ENCODE measurements around the gene B4GALT4.

B4GALT4 gene

GRCh38 chr3:119221779-119222320 is 18.8 kb downstream of the B4GALT4 start:
- no peak overlapping the region for H3K4me3 ChIP-seq (ENCODE audit: low read depth, low read length)
- DNase-seq (ENCODE audit: low read depth), result no peak
- no peak for TF ChIP-seq CTCF (IDR thresholded peaks at IDR 0.05; ENCODE audit: low read depth, low read length, missing control alignments)
- in situ Hi-C loops (cut with HindIII; ENCODE audit: low sequenced_read_pairs), result no loop called here

- in situ Hi-C loops (cut with HindIII; ENCODE audit: low sequenced_read_pairs), result no loop called here
- DNase-seq (ENCODE audit: low read depth), result no peak
- no peak overlapping the region for H3K4me3 ChIP-seq (ENCODE audit: low read depth, low read length)
- TF ChIP-seq CTCF (IDR thresholded peaks at IDR 0.05; ENCODE audit: low read depth, low read length, missing control alignments), result no peak
These were observed 19.6 kb downstream of the B4GALT4 start for GRCh38 chr3:119220970-119221667.

- no peak for TF ChIP-seq CTCF (IDR thresholded peaks at IDR 0.05; ENCODE audit: low read depth, low read length, missing control alignments)
- no peak for DNase-seq (ENCODE audit: low read depth)
- in situ Hi-C loops (cut with HindIII; ENCODE audit: low sequenced_read_pairs), result no loop called here
- H3K4me3 ChIP-seq (ENCODE audit: low read depth, low read length), result no peak overlapping the region
These were observed 20.5 kb downstream of the B4GALT4 start for GRCh38 chr3:119220198-119220597.

- in situ Hi-C loops (cut with HindIII; ENCODE audit: low sequenced_read_pairs), result no loop called here
- TF ChIP-seq CTCF (IDR thresholded peaks at IDR 0.05; ENCODE audit: low read depth, low read length, missing control alignments), result no peak
- no peak for DNase-seq (ENCODE audit: low read depth)
- H3K4me3 ChIP-seq (ENCODE audit: low read depth, low read length), result no peak overlapping the region
These were observed 21.6 kb downstream of the B4GALT4 start for GRCh38 chr3:119219069-119219468.

- DNase-seq (ENCODE audit: low read depth), result no peak
- no peak overlapping the region for H3K4me3 ChIP-seq (ENCODE audit: low read depth, low read length)
- no peak for TF ChIP-seq CTCF (IDR thresholded peaks at IDR 0.05; ENCODE audit: low read depth, low read length, missing control alignments)
- in situ Hi-C loops (cut with HindIII; ENCODE audit: low sequenced_read_pairs), result no loop called here
These were observed 28.9 kb downstream of the B4GALT4 start for GRCh38 chr3:119211803-119212202.

- no peak for DNase-seq (ENCODE audit: low read depth)
- in situ Hi-C loops (cut with HindIII; ENCODE audit: low sequenced_read_pairs), result no loop called here
- no peak overlapping the region for H3K4me3 ChIP-seq (ENCODE audit: low read depth, low read length)
- no peak for TF ChIP-seq CTCF (IDR thresholded peaks at IDR 0.05; ENCODE audit: low read depth, low read length, missing control alignments)
These were observed 29.5 kb downstream of the B4GALT4 start for GRCh38 chr3:119211193-119211592.

All from astrocyte of the cerebellum (primary cell).